ENCODE results near the gene CEACAM20. TPM values are rescaled to one million over a fixed set of nuclear protein-coding genes. Genes with fewer than 3 reads are reported as not detected.
"Not testable (repeated sequence)": the region's sequence is repeated elsewhere in the genome, so short reads cannot be mapped to it uniquely, and the experiment has no call there.

The CEACAM20 gene
- not detected in 2 replicates for total RNA-seq (2014; rRNA removed; shearing (Covaris generic))

GRCh38 chr19:44529536-44529935 lies at the start of gene CEACAM20:
TSS of gene CEACAM20 (minus strand) at chr19:44529675. CDS start at chr19:44529509, 166 bp downstream.
- no peak for DNase-seq (ENCODE audit: low spot score)
- in situ Hi-C loops (cut with HindIII; ENCODE audit: low sequenced_read_pairs): no loop called here

- DNase-seq (ENCODE audit: low spot score): no peak
- in situ Hi-C loops (cut with HindIII; ENCODE audit: low sequenced_read_pairs): no loop called here
Observed at GRCh38 chr19:44577566-44577874, 48.0 kb upstream of the CEACAM20 start.

- in situ Hi-C loops (cut with HindIII; ENCODE audit: low sequenced_read_pairs): no loop called here
- no peak for DNase-seq (ENCODE audit: low spot score)
Observed at GRCh38 chr19:44576843-44577565, 47.5 kb upstream of the CEACAM20 start.

DNA sequence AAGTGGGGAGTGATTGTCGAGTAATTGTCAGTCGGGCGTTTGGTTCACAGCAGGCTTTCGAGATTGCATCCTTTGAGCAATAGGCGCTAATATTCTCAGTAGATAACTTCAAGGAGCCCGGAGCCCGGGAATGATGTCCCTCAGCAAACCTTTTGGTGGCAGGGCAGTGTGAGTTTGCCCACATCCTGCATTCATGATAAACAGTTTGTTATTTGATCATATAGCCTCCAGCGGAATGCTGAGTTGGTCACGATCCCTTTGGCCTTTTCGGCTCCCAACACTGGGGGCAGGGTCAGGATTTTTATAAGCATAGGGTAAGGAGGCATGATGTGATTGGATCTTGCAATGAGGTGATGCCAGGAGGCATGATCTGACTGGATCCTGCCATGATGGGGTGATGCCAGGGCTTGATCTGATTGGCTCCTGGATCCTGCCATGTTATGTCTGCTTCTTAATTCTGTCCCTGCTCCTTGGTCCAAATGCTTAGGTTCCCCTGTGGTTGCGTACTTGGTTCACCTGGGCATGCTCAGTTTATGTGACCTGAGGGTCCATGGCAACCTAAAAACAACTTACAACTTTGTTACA lies 45.7 kb upstream of the CEACAM20 start:
- in situ Hi-C loops (cut with HindIII; ENCODE audit: low sequenced_read_pairs): no loop called here
- no peak for DNase-seq (ENCODE audit: low spot score)

DNA sequence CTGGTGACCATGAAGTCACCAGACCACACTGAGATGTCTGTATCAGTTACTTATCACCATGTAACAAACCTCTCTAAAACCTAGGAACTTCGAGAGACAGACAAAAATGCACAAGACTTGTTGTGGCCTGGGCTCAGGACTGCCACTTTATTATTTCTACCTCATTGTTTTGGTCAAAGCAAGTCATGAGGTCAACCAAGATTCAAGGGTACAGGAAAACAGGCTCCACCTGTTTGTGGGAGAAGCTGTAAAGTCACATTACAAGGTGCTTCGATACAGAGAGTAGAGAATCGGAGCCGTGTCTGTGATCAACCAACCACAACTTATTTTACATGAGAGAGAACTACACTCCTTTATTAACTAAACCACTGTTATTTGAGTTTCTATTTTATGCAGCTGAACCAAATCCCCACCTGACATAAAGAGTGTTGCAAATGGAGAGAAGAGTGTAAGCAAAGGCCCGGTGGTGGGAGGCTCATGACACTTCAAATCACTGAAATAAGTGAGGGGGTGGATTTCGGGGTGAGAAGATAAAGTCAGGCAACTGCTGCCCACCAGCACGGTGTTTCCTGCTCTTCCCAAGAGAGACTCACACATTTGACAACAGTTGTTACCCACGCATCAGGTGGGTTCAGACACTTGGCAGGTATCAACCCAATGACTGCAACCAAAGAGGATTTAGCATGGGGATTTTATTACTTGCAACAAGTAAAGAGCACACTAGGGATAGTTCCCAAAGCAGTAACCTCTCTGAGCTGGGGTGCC lies 44.9 kb upstream of the CEACAM20 start:
- no peak for DNase-seq (ENCODE audit: low spot score)

GRCh38 chr19:44573627-44574026 lies 44.2 kb upstream of the CEACAM20 start:
- in situ Hi-C loops (cut with HindIII; ENCODE audit: low sequenced_read_pairs): no loop called here
- DNase-seq (ENCODE audit: low spot score): no peak

More for the DNA sequence above, 44.9 kb upstream of the CEACAM20 start:
- in situ Hi-C loops (cut with HindIII; ENCODE audit: low sequenced_read_pairs): no loop called here

DNA sequence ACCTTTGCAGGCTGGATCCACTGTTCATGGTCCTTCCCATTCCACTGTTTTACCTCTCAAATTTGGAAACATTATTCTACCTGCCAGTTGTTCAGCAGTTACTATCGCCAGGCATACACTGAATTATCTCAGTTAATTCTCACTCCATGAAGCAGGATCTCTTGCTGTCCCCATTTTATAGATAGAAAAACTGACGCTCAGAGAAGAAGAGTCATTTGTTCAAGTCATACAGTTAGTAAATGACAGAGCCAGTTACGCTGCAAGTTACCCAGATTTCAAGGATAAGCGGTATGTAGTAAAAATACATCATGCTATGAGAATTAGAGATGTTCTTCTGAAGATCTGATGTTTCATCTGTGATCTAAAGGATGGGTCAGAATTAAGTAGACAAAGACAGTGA lies 43.7 kb upstream of the CEACAM20 start:
- DNase-seq (ENCODE audit: low spot score): no peak
- in situ Hi-C loops (cut with HindIII; ENCODE audit: low sequenced_read_pairs): no loop called here

- in situ Hi-C loops (cut with HindIII; ENCODE audit: low sequenced_read_pairs): no loop called here
- DNase-seq (ENCODE audit: low spot score): no peak
Observed at GRCh38 chr19:44572581-44572900, 43.1 kb upstream of the CEACAM20 start.

- in situ Hi-C loops (cut with HindIII; ENCODE audit: low sequenced_read_pairs): no loop called here
- DNase-seq (ENCODE audit: low spot score): no peak
Observed at GRCh38 chr19:44571830-44572580, 42.5 kb upstream of the CEACAM20 start.

DNA sequence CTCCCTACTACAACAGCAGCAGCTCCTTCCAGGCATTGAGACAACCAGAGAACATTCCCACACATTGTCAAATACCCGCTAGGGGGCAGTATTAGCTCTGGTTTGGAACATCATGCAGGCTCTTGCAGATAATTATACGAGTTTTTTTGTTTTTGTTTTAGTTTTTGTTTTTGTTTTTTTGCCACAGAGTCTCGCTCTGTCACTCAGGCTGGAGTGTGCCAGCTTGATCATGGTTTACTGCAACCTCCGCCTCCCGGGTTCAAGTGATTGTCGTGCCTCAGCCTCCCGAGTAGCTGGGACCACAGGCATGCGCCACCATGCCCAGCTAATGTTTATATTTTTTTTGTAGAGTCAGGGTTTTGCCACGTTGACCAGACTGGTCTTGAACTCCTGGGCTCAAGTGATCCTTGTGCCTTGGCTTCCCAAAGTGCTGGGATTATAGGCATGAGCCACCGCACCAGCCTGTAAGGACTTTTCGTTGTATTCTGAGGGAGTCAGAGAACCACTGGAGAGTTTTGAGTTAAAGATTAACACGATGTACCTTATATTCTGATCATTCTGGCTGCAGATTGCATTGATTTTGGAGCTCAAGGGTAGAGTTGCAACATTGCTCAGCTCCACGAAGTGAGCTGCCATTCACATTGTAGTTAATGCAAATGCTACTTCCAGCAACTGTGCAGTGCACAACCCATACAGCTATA lies 41.7 kb upstream of the CEACAM20 start:
- in situ Hi-C loops (cut with HindIII; ENCODE audit: low sequenced_read_pairs): no loop called here
- peak; percentile 48 for DNase-seq (ENCODE audit: low spot score)

DNA sequence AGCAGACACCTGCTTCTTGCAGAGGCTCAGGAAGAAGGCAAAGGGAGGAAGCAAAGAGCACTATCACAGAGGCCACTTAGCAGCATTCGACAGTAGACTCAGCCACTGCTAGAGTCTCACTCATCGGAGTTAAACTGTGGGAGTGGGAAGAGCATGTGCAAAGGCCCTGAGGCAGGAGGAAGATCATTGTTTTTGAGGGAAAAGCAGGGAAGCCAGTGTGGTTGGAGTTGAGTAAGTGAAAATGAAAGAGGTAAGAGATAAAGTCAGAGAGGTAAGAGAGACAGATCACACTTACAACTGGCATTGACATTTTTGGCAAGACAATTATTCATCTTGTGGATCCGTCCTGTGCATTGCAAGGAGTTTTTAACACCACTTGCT lies 41.1 kb upstream of the CEACAM20 start:
- in situ Hi-C loops (cut with HindIII; ENCODE audit: low sequenced_read_pairs): no loop called here
- DNase-seq (ENCODE audit: low spot score): no peak

GRCh38 chr19:44567745-44568144 lies 38.3 kb upstream of the CEACAM20 start:
- in situ Hi-C loops (cut with HindIII; ENCODE audit: low sequenced_read_pairs): no loop called here
- no peak for DNase-seq (ENCODE audit: low spot score)

DNA sequence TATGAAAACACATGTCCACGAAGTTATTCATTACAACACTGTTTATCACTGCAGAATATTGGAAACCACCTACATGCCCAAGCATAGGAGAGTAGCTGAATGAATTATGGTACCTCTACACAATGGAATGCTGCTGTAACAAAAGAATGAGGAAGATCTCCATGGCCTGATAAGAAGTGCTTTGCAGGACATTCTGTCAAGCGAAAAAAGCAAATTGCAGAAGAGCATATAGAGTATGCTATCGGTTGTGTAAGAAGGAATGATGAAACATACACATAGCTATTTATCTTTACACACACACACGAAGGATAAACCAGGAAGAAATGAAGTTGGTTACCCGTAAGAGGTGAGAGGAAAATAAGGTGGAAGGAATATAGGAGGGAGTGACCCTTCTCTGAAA lies 37.5 kb upstream of the CEACAM20 start:
- no peak for DNase-seq (ENCODE audit: low spot score)
- in situ Hi-C loops (cut with HindIII; ENCODE audit: low sequenced_read_pairs): no loop called here

DNA sequence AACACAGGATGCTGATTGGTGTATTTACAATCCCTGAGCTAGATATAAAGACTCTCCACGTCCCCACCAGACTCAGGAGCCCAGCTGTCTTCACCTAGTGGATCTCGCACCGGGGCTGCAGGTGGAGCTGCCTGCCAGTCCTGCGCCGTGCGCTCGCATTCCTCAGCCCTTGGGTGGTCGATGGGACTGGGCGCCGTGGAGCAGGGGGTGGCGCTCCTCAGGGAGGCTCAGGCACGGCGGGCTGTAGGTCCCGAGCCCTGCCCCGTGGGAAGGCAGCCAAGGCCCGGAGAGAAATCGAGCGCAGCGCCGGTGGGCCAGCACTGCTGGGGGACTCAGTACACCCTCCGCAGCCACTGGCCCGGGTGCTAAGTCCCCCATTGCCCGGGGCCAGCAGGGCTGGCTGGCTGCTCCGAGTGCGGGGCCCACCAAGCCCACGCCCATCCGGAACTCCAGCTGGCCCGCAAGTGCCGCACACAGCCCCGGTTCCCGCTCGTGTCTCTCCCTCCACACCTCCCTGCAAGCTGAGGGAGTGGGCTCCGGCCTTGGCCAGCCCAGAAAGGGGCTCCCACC lies 33.7 kb upstream of the CEACAM20 start:
- in situ Hi-C loops (cut with HindIII; ENCODE audit: low sequenced_read_pairs); DNase-seq (ENCODE audit: low spot score): not testable (repeated sequence)

GRCh38 chr19:44557933-44558332 lies 28.5 kb upstream of the CEACAM20 start:
- DNase-seq (ENCODE audit: low spot score): no peak
- in situ Hi-C loops (cut with HindIII; ENCODE audit: low sequenced_read_pairs): no loop called here

- no peak for DNase-seq (ENCODE audit: low spot score)
- in situ Hi-C loops (cut with HindIII; ENCODE audit: low sequenced_read_pairs): no loop called here
Observed at GRCh38 chr19:44554641-44555246, 25.3 kb upstream of the CEACAM20 start.

DNA sequence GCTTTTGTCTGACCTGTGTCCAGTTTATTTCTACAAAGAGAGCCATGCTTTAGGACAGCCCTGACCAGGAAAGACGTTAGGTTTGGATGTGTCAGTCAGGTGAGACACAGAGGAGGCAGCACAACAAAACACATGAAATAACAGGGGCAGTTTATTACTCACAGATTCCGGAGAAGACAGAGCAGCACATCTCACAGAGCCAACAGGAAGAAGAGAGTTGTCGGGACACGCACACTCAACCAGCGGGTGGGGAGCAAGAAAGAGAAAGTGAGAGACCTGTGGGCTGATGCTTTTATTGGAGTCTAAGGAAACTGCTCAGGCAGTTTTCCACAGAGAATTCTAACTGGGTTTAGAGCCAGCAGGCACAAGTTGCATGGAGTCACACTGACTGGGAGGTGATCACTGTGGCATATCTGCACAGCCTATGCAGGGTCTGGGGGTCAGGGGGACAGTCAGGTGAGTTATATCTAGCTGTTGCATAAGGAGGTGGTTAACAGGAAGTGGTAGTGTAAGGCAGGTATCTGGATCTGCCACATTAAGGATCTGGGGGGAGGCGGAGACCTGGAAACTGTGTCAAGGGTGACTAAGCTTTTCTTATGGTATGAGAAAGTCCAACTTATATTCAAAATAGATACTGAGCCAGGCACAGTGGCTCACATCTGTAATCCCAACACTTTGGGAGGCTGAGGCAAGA lies 24.1 kb upstream of the CEACAM20 start:
- in situ Hi-C loops (cut with HindIII; ENCODE audit: low sequenced_read_pairs): no loop called here
- DNase-seq (ENCODE audit: low spot score): no peak

DNA sequence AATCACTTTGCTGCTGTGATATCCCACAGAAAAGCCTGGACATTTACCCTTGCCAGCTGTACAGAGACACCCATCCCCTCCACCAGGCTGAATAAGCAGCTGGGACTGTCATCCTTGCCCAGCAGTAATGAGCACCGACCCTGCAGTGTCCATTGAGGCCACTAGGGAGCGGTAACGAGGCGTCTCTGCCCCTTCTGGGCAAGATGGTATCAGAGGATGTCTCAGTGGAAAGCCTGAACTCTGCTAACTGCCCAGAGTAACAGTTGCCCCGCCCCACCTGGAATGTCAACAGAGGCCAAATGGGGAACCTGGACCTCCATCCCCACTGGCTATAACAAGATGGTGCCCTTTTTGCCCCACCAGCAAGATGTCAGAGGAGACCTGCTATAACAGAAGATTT lies 22.8 kb upstream of the CEACAM20 start:
- in situ Hi-C loops (cut with HindIII; ENCODE audit: low sequenced_read_pairs): no loop called here

More for the DNA sequence above, 22.8 kb upstream of the CEACAM20 start:
- peak; percentile 0 for DNase-seq (ENCODE audit: low spot score)

Data from G401 (cell line).